Upper lobe of left lung (tissue), 4 donors: Measurements from ENCODE around the gene PTPN11.

ENCODE experiments used
- CTCF ChIP-seq, 6 experiments: fragments of 450-650 bp in 4 of 6; fragments of 200-600 bp in 2 of 6; sonication (generic) in 2 of 6; IDR thresholded peaks; one replicate each; pipeline ENCODE4 v1.5.1; 2016 to 2019; ENCODE audit warnings: antibody characterized with exemption in 6 of 6
- POLR2A ChIP-seq, 4 donors: fragments of 450-650 bp; IDR thresholded peaks; one replicate each; pipeline ENCODE4 v1.5.1; 2016 to 2017; ENCODE audit warnings: antibody characterized with exemption in 4 of 4, mild to moderate bottlenecking in 2 of 4
- POLR2AphosphoS5 ChIP-seq, 2 donors: sonication (generic); formaldehyde crosslinking; IDR thresholded peaks; one replicate each; pipeline ENCODE4 v1.5.1; 2017; ENCODE audit warnings: antibody characterized with exemption in 2 of 2

GRCh38 chr12:112535637-112536366 lies 117.1 kb downstream of the PTPN11 start:
- TF ChIP-seq CTCF (IDR thresholded peaks at IDR 0.05) (no peak), POLR2A (IDR thresholded peaks at IDR 0.05) (no peak), POLR2AphosphoS5 (IDR thresholded peaks at IDR 0.05) (no peak)
